HCT116 (cell line): ENCODE measurements around the gene OR2A1.
"Not testable (repeated sequence)": the region's sequence is repeated elsewhere in the genome, so short reads cannot be mapped to it uniquely, and the experiment has no call there.

Source experiments
- EZH2 ChIP-seq: fragments of 200-600 bp; sonication (generic); IDR thresholded peaks from 2 replicates; pipeline ENCODE4 v1.6.1; 2017; ENCODE audit warnings: antibody characterized with exemption, mixed run types
- POLR2AphosphoS5 ChIP-seq: IDR thresholded peaks from 2 replicates; pipeline ENCODE4 v1.6.1; 2011; ENCODE audit warnings: mild to moderate bottlenecking, low read depth, low read length, moderate library complexity
- RAD21 ChIP-seq: IDR thresholded peaks from 2 replicates; pipeline ENCODE4 v1.6.1; 2012; ENCODE audit warnings: low read depth, mild to moderate bottlenecking
- TCF7L2 ChIP-seq: IDR thresholded peaks from 2 replicates; pipeline ENCODE4 v1.7.0; 2011; ENCODE audit warnings: borderline replicate concordance, inconsistent platforms; ENCODE audit not compliant: insufficient read depth, insufficient read length; ENCODE audit errors: extremely low read depth
- ZNF274 ChIP-seq: fragments of 200-500 bp; sonication (Bioruptor generic); IDR thresholded peaks from 2 replicates; pipeline ENCODE4 v1.6.1; 2014; ENCODE audit warnings: mild to moderate bottlenecking, low read depth, low read length, inconsistent platforms
- TF ChIP-seq, protein P1 (sequence below), 3 experiments: fragments of 200-600 bp in 1 of 3; sonication (generic) in 1 of 3; IDR thresholded peaks in 2 of 3; conservative IDR thresholded peaks in 1 of 3; 2 replicates each; pipeline ENCODE4 v1.5.1; 2012 to 2017; ENCODE audit warnings: low read depth in 2 of 3, low read length in 2 of 3, antibody characterized with exemption in 1 of 3, borderline replicate concordance in 1 of 3, control low read depth in 1 of 3, mild to moderate bottlenecking in 1 of 3, mixed read lengths in 1 of 3, mixed run types in 1 of 3, moderate library complexity in 1 of 3; ENCODE audit not compliant: insufficient read depth in 1 of 3
- TF ChIP-seq, protein P2 (sequence below): IDR thresholded peaks from 2 replicates; pipeline ENCODE4 v1.6.1; 2012

DNA sequence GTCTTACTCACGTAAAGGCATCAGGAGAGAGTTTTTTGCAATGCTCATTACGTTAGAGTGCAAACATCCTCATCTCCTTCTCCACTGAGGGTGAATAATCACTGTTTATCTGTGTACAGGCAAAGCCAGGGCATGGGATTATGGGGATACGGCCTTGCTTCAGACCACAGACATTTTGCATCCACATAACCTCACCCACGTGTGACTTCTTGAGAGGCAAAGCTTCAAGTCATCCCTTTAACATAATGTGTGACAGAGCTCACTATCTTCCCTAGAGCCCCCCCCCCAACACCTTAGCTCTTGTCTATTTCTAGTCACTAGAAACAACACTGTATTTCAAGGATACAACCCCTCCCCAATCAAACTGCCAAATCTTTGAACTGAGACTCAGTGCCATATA lies 20.6 kb upstream of the OR2A1 start:
- not testable (repeated sequence) for TF ChIP-seq RAD21, TCF7L2, POLR2AphosphoS5, ZNF274, EZH2
- TF ChIP-seq, protein P1, sequence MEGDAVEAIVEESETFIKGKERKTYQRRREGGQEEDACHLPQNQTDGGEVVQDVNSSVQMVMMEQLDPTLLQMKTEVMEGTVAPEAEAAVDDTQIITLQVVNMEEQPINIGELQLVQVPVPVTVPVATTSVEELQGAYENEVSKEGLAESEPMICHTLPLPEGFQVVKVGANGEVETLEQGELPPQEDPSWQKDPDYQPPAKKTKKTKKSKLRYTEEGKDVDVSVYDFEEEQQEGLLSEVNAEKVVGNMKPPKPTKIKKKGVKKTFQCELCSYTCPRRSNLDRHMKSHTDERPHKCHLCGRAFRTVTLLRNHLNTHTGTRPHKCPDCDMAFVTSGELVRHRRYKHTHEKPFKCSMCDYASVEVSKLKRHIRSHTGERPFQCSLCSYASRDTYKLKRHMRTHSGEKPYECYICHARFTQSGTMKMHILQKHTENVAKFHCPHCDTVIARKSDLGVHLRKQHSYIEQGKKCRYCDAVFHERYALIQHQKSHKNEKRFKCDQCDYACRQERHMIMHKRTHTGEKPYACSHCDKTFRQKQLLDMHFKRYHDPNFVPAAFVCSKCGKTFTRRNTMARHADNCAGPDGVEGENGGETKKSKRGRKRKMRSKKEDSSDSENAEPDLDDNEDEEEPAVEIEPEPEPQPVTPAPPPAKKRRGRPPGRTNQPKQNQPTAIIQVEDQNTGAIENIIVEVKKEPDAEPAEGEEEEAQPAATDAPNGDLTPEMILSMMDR (IDR thresholded peaks at IDR 0.05 in 2 of 3, conservative IDR thresholded peaks at IDR 0.05 in 1 of 3; ENCODE audit: borderline replicate concordance in 1 of 3, insufficient read depth in 1 of 3, low read depth in 2 of 3, low read length in 2 of 3), result not testable (repeated sequence)
- TF ChIP-seq, protein P2, sequence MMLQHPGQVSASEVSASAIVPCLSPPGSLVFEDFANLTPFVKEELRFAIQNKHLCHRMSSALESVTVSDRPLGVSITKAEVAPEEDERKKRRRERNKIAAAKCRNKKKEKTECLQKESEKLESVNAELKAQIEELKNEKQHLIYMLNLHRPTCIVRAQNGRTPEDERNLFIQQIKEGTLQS, result not testable (repeated sequence)
